ENCODE results near the gene SAMSN1.

DNA sequence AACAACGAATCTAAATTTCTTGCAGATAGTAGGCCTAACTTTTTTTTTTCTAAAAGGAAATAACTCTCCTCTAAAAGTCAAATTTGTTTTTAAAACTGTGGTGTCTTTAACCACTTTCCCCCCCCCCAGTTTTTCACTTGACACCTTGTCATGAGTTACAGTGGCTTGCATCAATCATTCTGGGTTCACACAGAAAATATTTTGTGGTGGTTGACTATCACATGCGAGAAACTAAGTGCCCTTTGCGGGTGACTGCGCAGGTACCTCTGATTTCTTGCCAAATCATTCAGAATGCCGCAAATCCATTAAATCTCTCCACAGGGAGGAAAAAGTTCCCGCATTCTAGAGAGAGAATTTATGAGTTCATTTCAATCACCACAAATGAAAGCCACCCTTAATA, 23.8 kb upstream of the SAMSN1 start:
- TF ChIP-seq TP53 (CRISPR knock-in tag; IDR thresholded peaks at IDR 0.05) = no peak
- TF ChIP-seq EP300 (IDR thresholded peaks at IDR 0.05) = no peak
- no peak for TF ChIP-seq CTCF (IDR thresholded peaks at IDR 0.05)
- no peak for TF ChIP-seq POLR2AphosphoS2 (conservative IDR thresholded peaks at IDR 0.05; ENCODE audit: low read length)

All from A549 (cell line).